OCI-LY3 (cell line): ENCODE results near the gene MRPL55.

ENCODE experiments used
- CTCF ChIP-seq: fragments of 200-600, 300-600 bp; sonication (generic); IDR thresholded peaks from 2 replicates; pipeline ENCODE4 v1.5.1; 2014; ENCODE audit warnings: antibody characterized with exemption, low read length, low read depth
- EZH2phosphoT487 ChIP-seq: fragments of 200-600 bp; shearing (Covaris generic); IDR thresholded peaks from 2 replicates; pipeline ENCODE4 v1.6.1; 2018; ENCODE audit warnings: antibody characterized with exemption, mixed run types, low read depth

GRCh38 chr1:228100822-228101613 is 8.1 kb downstream of the MRPL55 start:
- TF ChIP-seq CTCF = no peak
- no peak for TF ChIP-seq EZH2phosphoT487
